Fibroblast of the conjunctiva (primary cell): ENCODE data around the gene GLRA1.
"Not testable (repeated sequence)": the region's sequence is repeated elsewhere in the genome, so short reads cannot be mapped to it uniquely, and the experiment has no call there.

Experiments
- DNase-seq: peaks from one replicate; pipeline ENCODE4 v3.0.0-alpha.2; 2010; ENCODE audit warnings: low read depth

GLRA1 gene

GRCh38 chr5:151913425-151913824 lies 11.2 kb downstream of the GLRA1 start:
- DNase-seq = no peak

GRCh38 chr5:151912360-151912759 lies 12.3 kb downstream of the GLRA1 start:
- no peak for DNase-seq

GRCh38 chr5:151911011-151911410 lies 13.6 kb downstream of the GLRA1 start:
- DNase-seq = no peak

DNA sequence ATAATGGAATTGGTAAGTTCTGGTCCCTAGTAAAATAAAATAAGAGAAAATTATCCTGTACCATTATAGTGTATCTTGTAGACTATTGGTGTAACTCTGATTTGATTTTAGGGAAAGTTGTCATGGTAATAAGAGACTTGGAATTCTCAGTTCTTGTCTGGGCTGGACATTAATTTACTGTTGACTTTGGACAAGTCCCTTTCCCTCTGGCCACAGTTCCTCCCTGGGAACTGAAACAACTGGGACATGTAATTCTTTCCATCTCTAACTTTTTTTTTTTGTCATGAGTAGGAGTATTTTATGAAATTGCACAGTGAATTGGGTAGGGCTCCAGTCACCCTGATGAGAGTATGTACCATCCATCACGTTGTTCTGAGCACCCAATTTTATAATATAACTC lies 15.0 kb downstream of the GLRA1 start:
- no peak for DNase-seq

- DNase-seq = no peak
Measured at GRCh38 chr5:151906246-151906645, 18.4 kb downstream of the GLRA1 start.

DNA sequence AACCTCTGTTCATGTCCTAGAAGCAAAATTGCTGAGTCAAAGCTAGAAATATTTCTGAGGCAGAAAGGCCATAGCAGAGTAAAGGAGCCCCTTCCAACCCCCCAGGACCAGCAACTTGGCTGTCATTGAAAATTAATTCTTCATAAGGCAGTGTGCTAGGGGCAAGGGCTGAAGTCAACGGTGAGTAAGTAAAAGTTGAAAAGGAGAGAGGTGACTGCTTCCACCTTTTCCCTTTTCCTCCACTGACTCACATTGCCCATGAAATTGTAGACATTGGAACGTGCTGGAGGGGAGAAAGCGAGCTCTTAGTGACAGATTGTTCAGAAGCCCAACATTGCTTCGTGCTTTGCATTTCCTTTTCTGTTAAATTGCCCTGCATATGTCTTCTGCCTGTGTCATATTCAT lies 19.1 kb downstream of the GLRA1 start:
- DNase-seq = no peak

- DNase-seq = no peak
Measured at GRCh38 chr5:151904909-151905308, 19.7 kb downstream of the GLRA1 start.

- DNase-seq = no peak
Measured at GRCh38 chr5:151904127-151904526, 20.5 kb downstream of the GLRA1 start.

GRCh38 chr5:151903243-151903653 lies 21.4 kb downstream of the GLRA1 start:
- DNase-seq = no peak

DNA sequence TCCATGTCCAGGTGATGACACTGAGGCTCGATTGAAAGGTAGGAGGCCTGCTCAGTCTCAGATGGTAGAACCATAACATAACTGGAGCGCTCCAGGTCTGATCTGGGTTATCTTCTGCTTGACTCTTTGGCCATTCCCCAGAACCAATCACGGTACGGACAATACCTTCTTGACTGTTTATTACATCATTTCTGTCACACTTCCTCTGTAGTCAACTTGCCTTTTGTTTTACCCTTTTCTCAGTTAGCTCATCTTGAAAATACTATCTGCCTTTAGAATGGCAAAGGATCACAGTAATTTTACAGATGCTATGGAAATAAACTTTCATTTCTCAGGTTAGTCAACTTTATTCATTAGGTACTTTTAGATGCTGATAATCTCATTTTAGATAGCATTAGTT lies 22.4 kb downstream of the GLRA1 start:
- DNase-seq = no peak

DNA sequence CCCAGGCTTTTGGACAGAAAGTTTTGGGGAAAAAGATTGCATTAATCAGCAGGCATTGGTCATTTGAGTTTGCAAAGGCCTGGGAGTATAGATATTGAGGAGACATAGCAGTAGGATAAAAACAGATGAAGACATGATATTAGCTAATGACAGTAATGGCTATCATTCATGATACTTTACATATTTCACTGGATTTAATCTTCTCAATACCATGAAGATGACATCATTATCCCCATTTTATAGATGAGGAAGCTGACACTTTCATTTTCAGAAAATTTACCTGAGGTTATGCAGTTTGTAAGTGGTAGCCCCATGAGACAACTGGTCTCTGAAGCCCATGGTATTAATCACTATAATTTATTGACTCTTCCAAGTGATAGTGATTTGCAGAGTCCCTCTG lies 23.0 kb downstream of the GLRA1 start:
- DNase-seq = no peak

DNA sequence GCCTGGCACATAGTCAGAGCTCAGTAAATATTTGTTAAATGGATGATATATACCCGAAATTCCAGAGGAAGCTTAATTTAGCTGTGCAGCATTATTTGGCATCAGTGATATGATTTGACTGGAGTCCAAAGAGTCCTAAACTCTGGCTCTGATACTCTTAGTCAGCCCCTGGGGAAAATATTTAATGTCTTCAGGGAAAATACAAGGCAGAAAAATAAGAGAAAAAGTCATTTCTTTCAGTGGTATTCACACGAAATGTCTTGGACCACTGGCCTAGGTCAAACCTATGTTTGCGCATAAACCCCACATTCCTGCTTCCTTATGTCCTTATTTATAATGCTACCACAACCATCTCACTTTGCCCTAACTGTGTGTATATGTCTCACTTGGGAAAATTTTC lies 23.8 kb downstream of the GLRA1 start:
- no peak for DNase-seq

GRCh38 chr5:151899399-151899798 lies 25.3 kb downstream of the GLRA1 start:
- DNase-seq = no peak

DNA sequence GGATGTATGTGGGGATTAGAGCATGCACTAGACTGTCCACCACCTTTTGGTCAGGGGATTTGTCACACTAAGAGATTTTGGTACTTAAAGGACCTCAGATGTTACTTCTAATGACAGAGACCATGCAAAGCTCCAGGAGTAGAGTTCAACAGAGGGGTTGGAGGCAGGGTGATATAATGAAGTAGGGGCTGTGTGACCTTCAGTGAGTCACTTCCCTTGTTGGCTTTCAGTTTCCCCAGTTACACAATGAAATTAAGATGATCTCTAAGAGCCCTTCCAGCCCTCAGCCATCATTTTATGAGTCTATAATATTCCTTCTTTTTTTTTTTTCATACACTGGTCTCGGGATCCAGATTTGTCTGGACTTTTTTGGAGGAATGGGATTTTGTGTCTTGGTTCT lies 26.8 kb downstream of the GLRA1 start:
- DNase-seq = no peak

DNA sequence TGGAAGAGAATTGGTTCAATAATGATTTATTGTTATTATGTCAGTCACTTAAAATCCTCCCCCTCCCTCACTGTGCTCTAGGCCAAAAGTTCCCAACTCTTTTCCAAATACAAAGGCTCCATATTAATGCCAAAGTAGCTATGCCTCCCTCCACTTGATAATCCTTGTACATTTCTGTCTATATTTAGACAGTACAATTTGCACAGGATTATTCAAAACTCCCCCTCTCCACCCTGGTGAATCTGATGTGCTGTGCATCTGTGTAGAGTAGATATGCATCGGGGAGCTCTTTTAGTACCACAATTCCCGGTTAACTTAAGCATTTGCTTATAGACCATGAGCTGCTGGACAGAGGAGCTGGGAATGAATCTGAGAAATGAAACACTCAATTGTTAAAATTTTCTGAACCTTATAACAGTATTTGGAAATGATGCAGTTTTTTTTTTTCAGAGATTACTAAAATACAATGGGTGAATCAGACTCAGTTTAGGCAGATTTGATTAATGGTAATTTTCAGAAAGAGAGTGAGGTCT lies 27.6 kb downstream of the GLRA1 start:
- no peak for DNase-seq

DNA sequence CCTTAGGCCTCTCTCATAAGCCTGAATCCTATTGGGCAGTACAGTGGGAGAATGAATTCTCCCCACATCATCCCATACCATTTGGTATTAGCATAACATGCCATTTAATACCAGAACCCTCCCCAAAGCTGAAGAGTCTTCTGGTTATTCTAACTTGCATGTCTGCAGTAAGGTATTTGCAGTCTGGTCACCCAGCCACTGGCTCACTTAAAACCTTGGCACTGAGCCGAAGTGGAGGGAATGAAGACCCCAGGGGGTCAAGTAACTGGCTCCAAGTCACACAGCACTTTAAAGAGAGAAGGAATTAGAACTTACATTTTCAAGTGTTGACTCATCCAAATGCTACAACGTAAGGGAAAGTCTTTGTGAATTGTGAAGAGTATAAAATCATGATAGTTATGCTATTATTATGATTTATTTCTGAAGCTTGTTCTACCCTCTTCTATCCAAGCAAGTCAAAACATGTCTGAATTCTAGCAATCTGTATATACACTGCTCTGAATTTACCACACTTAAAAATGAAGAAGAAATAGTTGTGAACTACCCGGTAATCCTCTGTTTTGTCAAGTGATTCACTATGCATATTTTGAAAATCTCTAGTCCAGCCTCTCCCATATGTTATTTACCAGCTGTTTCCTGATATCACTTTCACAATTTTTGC lies 28.5 kb downstream of the GLRA1 start:
- DNase-seq = peak; percentile 17

DNA sequence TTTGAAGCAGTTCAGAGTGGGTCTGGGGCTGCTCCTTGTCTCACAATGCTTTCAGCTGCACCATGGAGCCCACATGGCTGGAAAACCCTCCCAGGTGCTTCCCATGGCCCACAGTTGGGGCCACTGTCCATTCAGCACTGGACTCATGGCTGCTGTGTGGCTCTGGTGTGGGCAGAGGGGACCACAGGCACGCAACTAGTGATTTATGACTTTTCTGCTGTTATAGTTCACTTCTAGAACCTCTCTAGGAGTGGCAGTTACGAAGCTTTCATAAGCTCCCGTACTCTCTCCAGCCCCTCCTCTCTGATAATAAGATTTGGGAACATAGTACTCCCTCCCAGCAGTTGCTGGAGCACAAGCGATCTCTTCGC lies 29.0 kb downstream of the GLRA1 start:
- DNase-seq = no peak

GRCh38 chr5:151893485-151893884 lies 31.2 kb downstream of the GLRA1 start:
- DNase-seq = not testable (repeated sequence)

- DNase-seq = no peak
Measured at GRCh38 chr5:151892393-151892792, 32.3 kb downstream of the GLRA1 start.

GRCh38 chr5:151890299-151890698 lies 34.4 kb downstream of the GLRA1 start:
- no peak for DNase-seq

- DNase-seq = no peak
Measured at GRCh38 chr5:151889614-151890013, 35.0 kb downstream of the GLRA1 start.

GRCh38 chr5:151886546-151887275 lies 37.9 kb downstream of the GLRA1 start:
- no peak for DNase-seq

DNA sequence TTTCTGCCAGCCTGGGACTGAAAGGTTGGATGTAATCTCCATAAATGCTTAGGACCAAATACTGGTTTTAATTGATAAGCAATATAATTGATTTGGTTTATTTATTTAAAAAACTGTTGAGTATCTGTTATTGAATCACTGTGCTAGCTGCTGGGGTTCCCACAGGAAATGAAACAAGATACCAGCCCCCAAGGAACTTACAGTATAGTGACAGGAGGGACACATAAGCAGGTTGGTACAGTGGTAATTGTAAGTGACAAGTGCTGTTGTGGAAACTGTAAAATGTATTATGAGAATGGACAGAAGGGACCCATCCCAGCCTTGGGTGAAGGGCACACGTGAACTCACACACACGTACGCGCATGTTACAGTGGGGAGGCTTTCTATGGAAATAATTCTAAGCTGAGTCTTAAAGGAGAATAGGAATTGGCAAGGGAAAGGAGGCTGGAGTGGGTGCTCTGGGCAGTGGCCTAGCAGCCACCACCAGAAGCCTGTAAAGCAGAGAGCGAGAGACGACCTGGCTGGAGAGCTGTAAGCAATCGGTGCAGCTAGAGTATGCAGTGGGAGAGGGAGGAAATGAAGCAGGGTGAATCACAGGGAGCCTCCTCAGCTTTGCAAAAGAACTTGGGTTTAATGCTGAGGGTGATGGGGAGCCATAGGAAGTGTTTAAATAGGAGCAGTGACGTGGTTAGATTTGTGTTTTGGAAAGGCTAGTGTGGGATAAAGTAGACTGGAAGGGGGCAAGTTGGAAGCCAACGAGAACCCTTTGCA lies 39.3 kb downstream of the GLRA1 start:
- no peak for DNase-seq
